DMS153 (cell line): ENCODE results near the gene CDPF1.
"Not testable (repeated sequence)": the region's sequence is repeated elsewhere in the genome, so short reads cannot be mapped to it uniquely, and the experiment has no call there.

Experiments used
- DNase-seq: peaks from one replicate; lab custom pipeline; 2025; lab: John Stamatoyannopoulos, UW

The CDPF1 gene

GRCh38 chr22:46281866-46282678 is 32.0 kb upstream of the CDPF1 start:
- no peak for DNase-seq

GRCh38 chr22:46280999-46281623 is 31.0 kb upstream of the CDPF1 start:
- DNase-seq: no peak

GRCh38 chr22:46280063-46280817 is 30.1 kb upstream of the CDPF1 start:
- no peak for DNase-seq

- DNase-seq: no peak
Measured at GRCh38 chr22:46278656-46279645, 28.9 kb upstream of the CDPF1 start.

- DNase-seq: no peak
Measured at GRCh38 chr22:46276563-46276962, 26.5 kb upstream of the CDPF1 start.

GRCh38 chr22:46275455-46276122 is 25.5 kb upstream of the CDPF1 start:
- DNase-seq: no peak

- no peak for DNase-seq
Measured at GRCh38 chr22:46274381-46274780, 24.3 kb upstream of the CDPF1 start.

GRCh38 chr22:46273432-46274148 is 23.5 kb upstream of the CDPF1 start:
- DNase-seq: no peak

GRCh38 chr22:46272762-46273431 is 22.8 kb upstream of the CDPF1 start:
- no peak for DNase-seq

- DNase-seq: no peak
Measured at GRCh38 chr22:46272196-46272595, 22.1 kb upstream of the CDPF1 start.

GRCh38 chr22:46269564-46269963 is 19.5 kb upstream of the CDPF1 start:
- DNase-seq: no peak

- peak; percentile 27 for DNase-seq
Measured at GRCh38 chr22:46267431-46268279, 17.6 kb upstream of the CDPF1 start, which contains the start of gene TTC38. Gene TTC38 (plus strand): TSS chr22:46268008. CDS start chr22:46268040, 32 bp downstream.

GRCh38 chr22:46265627-46266026 is 15.5 kb upstream of the CDPF1 start:
- DNase-seq: not testable (repeated sequence)

GRCh38 chr22:46264520-46264919 is 14.4 kb upstream of the CDPF1 start:
- DNase-seq: not testable (repeated sequence)

- DNase-seq: no peak
Measured at GRCh38 chr22:46263216-46263590, 13.1 kb upstream of the CDPF1 start, which contains the start of gene PKDREJ. Gene PKDREJ (minus strand): TSS chr22:46263343. CDS start chr22:46263322, 21 bp downstream.

- DNase-seq: no peak
Measured at GRCh38 chr22:46262449-46263215, 12.5 kb upstream of the CDPF1 start.

GRCh38 chr22:46260038-46260437 is 9.9 kb upstream of the CDPF1 start:
- no peak for DNase-seq

- no peak for DNase-seq
Measured at GRCh38 chr22:46259374-46259773, 9.3 kb upstream of the CDPF1 start.
